Sigmoid colon (tissue), 7 donors: ENCODE measurements around the gene CPZ. TPM values are rescaled to one million over a fixed set of nuclear protein-coding genes. Genes with fewer than 3 reads are reported as not detected.
A peak's percentile ranks its signal among the peaks of the same experiment; 100 is the strongest.

Source experiments
- DNase-seq: peaks from one replicate; pipeline ENCODE4 v3.0.0-alpha.2; 2019
- H3K27ac ChIP-seq, 4 donors: fragments of 200-600 bp; sonication (generic); one replicate each; pipeline ENCODE4 v1.5.1; 2016 to 2019; ENCODE audit warnings: mild to moderate bottlenecking in 1 of 4
- H3K27me3 ChIP-seq, 3 donors: fragments of 200-600 bp; sonication (generic); one replicate each; pipeline ENCODE4 v1.5.1; 2019; ENCODE audit warnings: mild to moderate bottlenecking in 1 of 3
- H3K36me3 ChIP-seq, 4 donors: fragments of 200-600 bp; sonication (generic); one replicate each; pipeline ENCODE4 v1.5.1; 2016 to 2019
- H3K4me1 ChIP-seq, 4 donors: fragments of 200-600 bp; sonication (generic); one replicate each; pipeline ENCODE4 v1.5.1; 2017 to 2019
- H3K4me3 ChIP-seq, 4 donors: fragments of 200-600 bp; sonication (generic); one replicate each; pipeline ENCODE4 v1.5.1; 2017 to 2019; ENCODE audit warnings: mild to moderate bottlenecking in 2 of 4, moderate library complexity in 1 of 4
- H3K9me3 ChIP-seq, 4 donors: fragments of 200-600 bp in 3 of 4; sonication (generic) in 3 of 4; one replicate each; pipeline versions ENCODE4 v1.5.1 to v1.6.1; 2013 to 2019
- EP300 ChIP-seq, 4 donors: sonication (generic); formaldehyde crosslinking; IDR thresholded peaks; one replicate each; pipeline ENCODE4 v1.6.1; 2017; ENCODE audit warnings: antibody characterized with exemption in 4 of 4
- POLR2A ChIP-seq, 2 donors: fragments of 450-650 bp; IDR thresholded peaks; one replicate each; pipeline ENCODE4 v1.6.1; 2016; ENCODE audit warnings: antibody characterized with exemption in 2 of 2, mild to moderate bottlenecking in 2 of 2, moderate library complexity in 2 of 2
- POLR2AphosphoS5 ChIP-seq, 4 donors: sonication (generic); formaldehyde crosslinking; IDR thresholded peaks; one replicate each; pipeline ENCODE4 v1.6.1; 2017; ENCODE audit warnings: antibody characterized with exemption in 4 of 4
- WGBS, 2 donors: extraction: QIAGEN DNeasy Blood & Tissue Kit; methylation state at CpG; one replicate each; pipeline ENCODE4 v1.1.7; 2013; 5-methylcytosine and 5-hydroxymethylcytosine counted together
- intact Hi-C: fragments of 100-400 bp; cut with DNase I; formaldehyde crosslinking; loops from one replicate; pipeline ENCODE4 v1.15.1; 2023
- polyA plus RNA-seq, 3 donors: library from polyadenylated mRNA; stranded (reverse); fragments of 200-250 nt; gene quantifications; one replicate each; pipeline ENCODE4 v1.2.3, GENCODE V29; 2013
- total RNA-seq, 4 donors: library from RNA; depleted of rRNA; stranded (reverse); fragments of >200 nt; gene quantifications; one replicate each; pipeline ENCODE4 v1.1.0, GENCODE V29; 2016
- TF ChIP-seq, protein P1 (sequence below), 4 experiments: fragments of 450-650 bp in 3 of 4; fragments of 200-600 bp in 1 of 4; IDR thresholded peaks; one replicate each; pipeline ENCODE4 v1.5.1; 2016 to 2019; ENCODE audit warnings: antibody characterized with exemption in 4 of 4, mild to moderate bottlenecking in 3 of 4, moderate library complexity in 2 of 4
- donor health status: healthy with polysubstance abuse.
- donor health status: Bipolar disorder and iron deficiency.
- donor health status: healthy.

The CPZ gene
- total and polyA plus RNA-seq, 7 donors: 0.46 to 8.3 (median 1.8) TPM

DNA sequence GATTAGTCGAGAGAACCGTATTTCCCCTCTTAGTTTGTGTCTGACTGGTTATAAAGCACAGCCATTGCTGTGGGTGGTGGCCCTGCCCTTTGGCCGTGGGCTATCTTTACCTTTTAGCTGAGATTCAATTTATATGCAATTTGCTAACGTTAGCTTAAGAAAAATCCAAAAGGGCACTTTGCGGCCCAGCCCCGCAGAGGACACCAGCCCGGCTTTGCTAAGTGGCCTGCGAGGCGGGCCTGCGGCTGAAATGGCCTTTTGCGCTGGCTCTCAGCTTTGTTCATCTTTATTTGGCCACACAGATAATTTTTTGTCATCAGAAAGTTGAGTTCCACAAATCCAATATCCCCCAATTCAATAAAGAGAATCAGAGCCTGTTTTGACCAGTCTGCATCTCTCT, 48.3 kb downstream of the CPZ start:
- no peak for DNase-seq
- H3K27ac ChIP-seq: no peak overlapping the region
- intact Hi-C loops: no loop called here
- WGBS, 2 donors: 70 to 85% methylated on average over 11 of the region's 11 CpGs
- TF ChIP-seq, protein P1, sequence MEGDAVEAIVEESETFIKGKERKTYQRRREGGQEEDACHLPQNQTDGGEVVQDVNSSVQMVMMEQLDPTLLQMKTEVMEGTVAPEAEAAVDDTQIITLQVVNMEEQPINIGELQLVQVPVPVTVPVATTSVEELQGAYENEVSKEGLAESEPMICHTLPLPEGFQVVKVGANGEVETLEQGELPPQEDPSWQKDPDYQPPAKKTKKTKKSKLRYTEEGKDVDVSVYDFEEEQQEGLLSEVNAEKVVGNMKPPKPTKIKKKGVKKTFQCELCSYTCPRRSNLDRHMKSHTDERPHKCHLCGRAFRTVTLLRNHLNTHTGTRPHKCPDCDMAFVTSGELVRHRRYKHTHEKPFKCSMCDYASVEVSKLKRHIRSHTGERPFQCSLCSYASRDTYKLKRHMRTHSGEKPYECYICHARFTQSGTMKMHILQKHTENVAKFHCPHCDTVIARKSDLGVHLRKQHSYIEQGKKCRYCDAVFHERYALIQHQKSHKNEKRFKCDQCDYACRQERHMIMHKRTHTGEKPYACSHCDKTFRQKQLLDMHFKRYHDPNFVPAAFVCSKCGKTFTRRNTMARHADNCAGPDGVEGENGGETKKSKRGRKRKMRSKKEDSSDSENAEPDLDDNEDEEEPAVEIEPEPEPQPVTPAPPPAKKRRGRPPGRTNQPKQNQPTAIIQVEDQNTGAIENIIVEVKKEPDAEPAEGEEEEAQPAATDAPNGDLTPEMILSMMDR (IDR thresholded peaks at IDR 0.05): no peak
- TF ChIP-seq POLR2AphosphoS5 (IDR thresholded peaks at IDR 0.05) (no peak), EP300 (IDR thresholded peaks at IDR 0.05) (no peak), POLR2A (IDR thresholded peaks at IDR 0.05) (no peak)
- no peaks in the 10 kb centered on the region for H3K36me3 ChIP-seq
- peaks cover 0 to 7% (median 0%) of the 10 kb centered on the region in 3 donors for H3K27me3 ChIP-seq
- no peaks in the 10 kb centered on the region for H3K4me1 ChIP-seq
- no peaks in the 10 kb centered on the region for H3K9me3 ChIP-seq
- H3K4me3 ChIP-seq: no peak overlapping the region

DNA sequence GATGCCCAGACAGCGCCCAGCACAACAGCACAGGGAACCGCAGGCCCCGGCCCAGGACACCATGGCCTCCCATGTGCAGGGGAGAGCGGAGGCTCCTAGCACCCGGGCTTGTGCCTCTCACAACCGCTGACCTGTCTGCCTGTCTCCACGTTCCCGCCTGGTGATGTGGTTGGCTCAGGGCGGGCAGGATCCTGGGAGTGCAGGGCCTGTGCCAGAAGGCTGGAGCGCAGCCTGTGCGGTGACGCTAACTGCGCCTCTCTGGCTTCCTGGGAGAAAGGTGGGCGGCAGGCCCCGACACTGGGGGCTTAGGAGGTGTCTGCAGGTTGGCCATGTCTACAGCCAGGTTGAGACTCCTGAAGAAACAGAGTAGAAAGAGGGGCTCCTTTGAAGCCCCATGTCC, 48.7 kb downstream of the CPZ start:
- Histone ChIP-seq H3K9me3 (no peaks in the 10 kb centered on the region), H3K4me1 (no peaks in the 10 kb centered on the region), H3K27ac (no peak overlapping the region), H3K36me3 (no peaks in the 10 kb centered on the region), H3K27me3 (peaks cover 0 to 10% (median 0%) of the 10 kb centered on the region in 3 donors), H3K4me3 (no peak overlapping the region)
- intact Hi-C loops: no loop called here
- TF ChIP-seq POLR2A (IDR thresholded peaks at IDR 0.05): no peak
- TF ChIP-seq, protein P1 (IDR thresholded peaks at IDR 0.05): no peak
- no peak for TF ChIP-seq EP300 (IDR thresholded peaks at IDR 0.05)
- TF ChIP-seq POLR2AphosphoS5 (IDR thresholded peaks at IDR 0.05): no peak
- 90 to 91% methylated on average over 15 of the region's 15 CpGs for WGBS, 2 donors
- peak; percentile 44 for DNase-seq

DNA sequence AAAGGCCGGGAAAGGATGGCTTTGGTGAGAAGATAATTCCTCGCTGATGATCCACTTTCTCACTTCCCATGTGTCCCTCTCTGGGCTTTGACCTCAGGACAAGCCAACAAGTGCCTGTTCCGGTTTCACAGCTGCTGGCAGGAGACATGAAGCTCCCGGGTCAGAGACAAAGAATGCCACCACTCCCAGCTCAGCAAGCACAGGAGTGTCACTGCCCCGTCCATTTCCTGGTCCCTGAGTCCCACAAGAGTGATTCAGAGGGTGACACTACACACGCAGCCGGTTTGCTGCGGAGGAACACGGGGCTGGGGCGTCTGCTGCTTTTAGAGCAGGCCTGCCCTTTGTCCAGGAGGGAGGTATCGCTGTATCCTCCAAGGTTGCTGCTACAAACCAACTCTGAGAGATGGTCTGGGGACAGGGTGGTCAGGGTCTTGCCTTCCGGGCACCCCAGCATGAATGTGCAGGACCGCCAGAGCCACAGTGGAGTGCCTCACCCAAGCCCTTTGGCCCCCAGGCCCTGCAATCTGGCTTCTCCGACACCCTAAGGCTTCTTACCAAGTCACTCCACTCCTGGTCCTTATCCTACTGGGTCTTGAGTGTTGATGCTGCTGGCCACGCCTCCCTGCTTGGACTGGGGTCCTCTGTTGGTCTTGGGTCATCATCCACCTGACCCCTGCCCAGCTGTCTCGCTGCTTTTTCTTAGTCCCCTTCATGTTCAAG, 49.5 kb downstream of the CPZ start:
- TF ChIP-seq EP300 (IDR thresholded peaks at IDR 0.05) (no peak), POLR2A (IDR thresholded peaks at IDR 0.05) (no peak), POLR2AphosphoS5 (IDR thresholded peaks at IDR 0.05) (no peak)
- TF ChIP-seq, protein P1 (IDR thresholded peaks at IDR 0.05): no peak
- Histone ChIP-seq H3K4me3 (no peak overlapping the region), H3K36me3 (no peaks in the 10 kb centered on the region), H3K27me3 (peaks cover 0 to 16% (median 0%) of the 10 kb centered on the region in 3 donors), H3K4me1 (no peaks in the 10 kb centered on the region), H3K9me3 (no peaks in the 10 kb centered on the region), H3K27ac (no peak overlapping the region)
- WGBS, 2 donors: 75 to 83% methylated on average over 16 of the region's 16 CpGs
- intact Hi-C loops: no loop called here
- peak; percentile 55 for DNase-seq

DNA sequence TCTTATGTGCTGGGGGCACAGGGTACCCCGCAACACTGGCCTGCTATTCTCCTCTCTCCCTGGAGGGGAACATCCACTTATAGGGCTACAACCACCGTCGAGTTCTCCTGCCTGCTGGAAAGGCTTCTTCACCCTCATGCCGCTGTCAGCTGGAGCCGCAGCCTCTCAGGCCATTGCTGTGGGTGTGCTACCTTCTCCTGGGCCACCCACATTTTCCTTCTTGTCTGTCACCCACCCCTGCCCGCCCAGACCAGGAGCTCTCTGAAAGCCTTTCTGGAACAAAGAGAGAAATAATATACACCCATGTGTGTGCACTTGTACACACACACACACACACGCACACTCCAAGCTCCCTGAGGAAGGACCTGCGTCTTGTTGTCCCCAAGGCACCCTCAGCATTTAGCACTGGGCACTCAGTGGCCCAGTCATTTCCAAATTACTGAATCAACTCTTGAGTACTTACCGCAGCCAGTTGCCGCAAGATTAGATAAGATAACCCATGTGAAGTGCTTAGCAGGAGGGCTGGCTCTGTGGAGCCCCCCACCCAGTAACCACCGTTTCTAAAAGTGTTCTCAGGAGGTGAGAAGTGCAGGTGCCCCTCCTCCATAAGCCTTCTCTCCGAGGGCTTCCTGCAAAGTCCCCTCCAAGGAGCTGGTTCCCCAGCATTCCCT, 50.2 kb downstream of the CPZ start:
- H3K9me3 ChIP-seq: no peaks in the 10 kb centered on the region
- TF ChIP-seq, protein P1 (IDR thresholded peaks at IDR 0.05): no peak
- no peak for TF ChIP-seq EP300 (IDR thresholded peaks at IDR 0.05)
- no peak for TF ChIP-seq POLR2AphosphoS5 (IDR thresholded peaks at IDR 0.05)
- no peak for TF ChIP-seq POLR2A (IDR thresholded peaks at IDR 0.05)
- H3K4me1 ChIP-seq: no peaks in the 10 kb centered on the region
- no peak overlapping the region for H3K27ac ChIP-seq
- intact Hi-C loops: no loop called here
- 69 to 74% methylated on average over 12 of the region's 12 CpGs for WGBS, 2 donors
- peaks cover 0 to 12% (median 0%) of the 10 kb centered on the region in 3 donors for H3K27me3 ChIP-seq
- H3K36me3 ChIP-seq: no peaks in the 10 kb centered on the region
- no peak overlapping the region for H3K4me3 ChIP-seq
- no peak for DNase-seq
